Measurements from ENCODE around the gene LRRN2. TPM values are rescaled to one million over a fixed set of nuclear protein-coding genes. Genes with fewer than 3 reads are reported as not detected.
A peak's percentile ranks its signal among the peaks of the same experiment; 100 is the strongest.

The LRRN2 gene
- polyA plus RNA-seq, 1 of the 3 experiments (the other 2 are of a cell fraction) = not detected

DNA sequence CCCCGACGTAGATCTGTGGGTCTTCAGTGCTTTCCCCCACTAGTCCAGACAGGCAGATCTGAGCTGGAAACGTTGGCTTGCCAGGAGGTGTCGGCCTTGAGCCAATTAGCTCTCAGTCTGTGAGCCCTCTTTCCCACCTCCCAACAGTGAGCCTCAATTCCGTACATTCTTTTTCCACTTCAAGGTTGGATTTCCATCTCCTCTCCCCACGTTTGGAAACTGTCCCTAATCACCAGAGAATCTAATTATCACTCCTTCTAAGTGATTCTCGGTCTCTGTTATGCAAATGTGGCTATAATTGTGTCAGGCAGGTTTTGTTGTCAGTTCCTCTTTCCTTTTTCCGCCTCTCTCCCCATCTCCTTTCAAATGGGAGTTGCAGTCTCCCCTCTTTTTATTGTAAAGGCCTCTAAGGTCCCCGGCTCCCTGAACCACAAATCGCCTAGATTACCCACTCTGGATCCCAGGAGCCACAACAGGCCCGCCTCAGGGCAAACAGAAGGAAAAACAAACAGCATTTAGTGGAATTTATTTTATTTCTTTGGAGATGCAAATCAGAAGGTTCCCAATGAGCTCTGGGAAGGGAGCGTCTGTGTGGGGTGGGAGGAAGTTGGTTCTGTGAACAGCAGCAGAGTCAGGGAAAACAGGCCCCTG, 29.4 kb upstream of the LRRN2 start:
- CTCF ChIA-PET = interaction anchor here (1.0 to 4.8 kb wide), 6 partner anchors 13 to 149 kb away, joined by 3 to 15 read pairs (median 6); no protein-coding TSS in a partner anchor
- no peaks in the 10 kb centered on the region for H3K79me2 ChIP-seq (ENCODE audit: insufficient read depth)

DNA sequence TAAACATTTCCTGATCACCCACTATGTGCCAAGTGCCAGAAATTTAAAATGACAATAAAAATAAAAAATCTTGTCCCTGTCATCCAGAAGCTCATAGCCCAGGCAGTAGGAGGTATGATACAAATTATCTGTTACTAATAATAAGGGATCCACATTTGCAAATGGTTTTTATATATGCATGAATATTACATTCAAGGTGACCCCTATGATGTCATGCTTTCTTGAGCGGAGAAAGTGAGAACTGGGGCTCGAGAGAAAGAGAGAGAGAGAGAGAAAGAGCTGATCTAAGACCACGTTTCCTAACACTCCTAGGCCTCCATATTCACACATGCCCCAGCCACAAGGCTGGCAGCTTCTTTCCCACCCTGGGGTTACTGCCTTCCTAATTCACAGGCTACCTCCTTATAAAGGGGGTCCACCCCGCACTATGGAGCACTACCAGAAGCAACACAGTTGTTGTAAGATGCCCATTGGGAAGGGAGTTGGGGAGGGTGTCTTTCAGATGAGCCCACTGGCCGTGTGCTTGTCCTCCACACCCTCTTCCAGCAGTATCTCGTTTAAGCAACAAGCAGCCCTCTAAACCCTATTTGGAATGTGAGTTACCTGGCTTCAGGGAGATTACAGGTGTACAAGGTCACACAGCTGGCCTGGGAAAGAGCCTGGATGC, 28.8 kb upstream of the LRRN2 start:
- ChIA-PET POLR2A (no interaction called here), CTCF (interaction anchor here (1.0 to 4.8 kb wide), 6 partner anchors 12 to 148 kb away, joined by 3 to 15 read pairs (median 6); no protein-coding TSS in a partner anchor)
- no peak overlapping the region for H3K9ac ChIP-seq
- H2AFZ ChIP-seq (ENCODE audit: low read depth) = no peak overlapping the region
- no peaks in the 10 kb centered on the region for H3K9me2 ChIP-seq
- no peaks in the 10 kb centered on the region for H3K9me3 ChIP-seq
- DNase-seq = no peak
- 43% methylated on average over 6 of the region's 6 CpGs for WGBS (ENCODE audit: low lambda C conversion rate)
- H3K36me3 ChIP-seq (replicated peaks in 1 of 2; ENCODE audit: control insufficient read depth in 1 of 2, insufficient read depth in 2 of 2, low read length in 1 of 2) = no peaks in the 10 kb centered on the region
- no peaks in the 10 kb centered on the region for H3K79me2 ChIP-seq (ENCODE audit: insufficient read depth)
- TF ChIP-seq TCF12 (IDR thresholded peaks at IDR 0.05) (no peak), YY1 (IDR thresholded peaks at IDR 0.05; ENCODE audit: low read depth) (no peak), FOXM1 (IDR thresholded peaks at IDR 0.05; ENCODE audit: low read depth) (no peak), GATA2 (CRISPR knock-in tag; IDR thresholded peaks at IDR 0.05) (no peak), CHD2 (IDR thresholded peaks at IDR 0.05; ENCODE audit: low read length, partially characterized antibody) (no peak), JUND (IDR thresholded peaks at IDR 0.05) (no peak), RXRA (IDR thresholded peaks at IDR 0.05; ENCODE audit: borderline replicate concordance, low read depth) (no peak), NRF1 (IDR thresholded peaks at IDR 0.05; ENCODE audit: low read depth, low read length) (no peak), EZH2phosphoT487 (IDR thresholded peaks at IDR 0.05; ENCODE audit: borderline replicate concordance, low read depth) (no peak), MXI1 (IDR thresholded peaks at IDR 0.05; ENCODE audit: low read depth, low read length) (no peak), RFX5 (IDR thresholded peaks at IDR 0.05; ENCODE audit: low read length) (no peak), RCOR1 (IDR thresholded peaks at IDR 0.05; ENCODE audit: low read length) (no peak), FOSL2 (IDR thresholded peaks at IDR 0.05; ENCODE audit: borderline replicate concordance, low read depth) (no peak)
- TF ChIP-seq, protein P1, sequence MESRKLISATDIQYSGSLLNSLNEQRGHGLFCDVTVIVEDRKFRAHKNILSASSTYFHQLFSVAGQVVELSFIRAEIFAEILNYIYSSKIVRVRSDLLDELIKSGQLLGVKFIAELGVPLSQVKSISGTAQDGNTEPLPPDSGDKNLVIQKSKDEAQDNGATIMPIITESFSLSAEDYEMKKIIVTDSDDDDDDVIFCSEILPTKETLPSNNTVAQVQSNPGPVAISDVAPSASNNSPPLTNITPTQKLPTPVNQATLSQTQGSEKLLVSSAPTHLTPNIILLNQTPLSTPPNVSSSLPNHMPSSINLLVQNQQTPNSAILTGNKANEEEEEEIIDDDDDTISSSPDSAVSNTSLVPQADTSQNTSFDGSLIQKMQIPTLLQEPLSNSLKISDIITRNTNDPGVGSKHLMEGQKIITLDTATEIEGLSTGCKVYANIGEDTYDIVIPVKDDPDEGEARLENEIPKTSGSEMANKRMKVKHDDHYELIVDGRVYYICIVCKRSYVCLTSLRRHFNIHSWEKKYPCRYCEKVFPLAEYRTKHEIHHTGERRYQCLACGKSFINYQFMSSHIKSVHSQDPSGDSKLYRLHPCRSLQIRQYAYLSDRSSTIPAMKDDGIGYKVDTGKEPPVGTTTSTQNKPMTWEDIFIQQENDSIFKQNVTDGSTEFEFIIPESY (IDR thresholded peaks at IDR 0.05; ENCODE audit: borderline replicate concordance, low read depth) = no peak
- TF ChIP-seq, protein P2, sequence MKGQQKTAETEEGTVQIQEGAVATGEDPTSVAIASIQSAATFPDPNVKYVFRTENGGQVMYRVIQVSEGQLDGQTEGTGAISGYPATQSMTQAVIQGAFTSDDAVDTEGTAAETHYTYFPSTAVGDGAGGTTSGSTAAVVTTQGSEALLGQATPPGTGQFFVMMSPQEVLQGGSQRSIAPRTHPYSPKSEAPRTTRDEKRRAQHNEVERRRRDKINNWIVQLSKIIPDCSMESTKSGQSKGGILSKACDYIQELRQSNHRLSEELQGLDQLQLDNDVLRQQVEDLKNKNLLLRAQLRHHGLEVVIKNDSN (IDR thresholded peaks at IDR 0.05; ENCODE audit: borderline replicate concordance, low read depth) = no peak
- TF ChIP-seq, protein P3, sequence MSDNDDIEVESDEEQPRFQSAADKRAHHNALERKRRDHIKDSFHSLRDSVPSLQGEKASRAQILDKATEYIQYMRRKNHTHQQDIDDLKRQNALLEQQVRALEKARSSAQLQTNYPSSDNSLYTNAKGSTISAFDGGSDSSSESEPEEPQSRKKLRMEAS (IDR thresholded peaks at IDR 0.05; ENCODE audit: low read depth) = no peak
- TF ChIP-seq, protein P4, sequence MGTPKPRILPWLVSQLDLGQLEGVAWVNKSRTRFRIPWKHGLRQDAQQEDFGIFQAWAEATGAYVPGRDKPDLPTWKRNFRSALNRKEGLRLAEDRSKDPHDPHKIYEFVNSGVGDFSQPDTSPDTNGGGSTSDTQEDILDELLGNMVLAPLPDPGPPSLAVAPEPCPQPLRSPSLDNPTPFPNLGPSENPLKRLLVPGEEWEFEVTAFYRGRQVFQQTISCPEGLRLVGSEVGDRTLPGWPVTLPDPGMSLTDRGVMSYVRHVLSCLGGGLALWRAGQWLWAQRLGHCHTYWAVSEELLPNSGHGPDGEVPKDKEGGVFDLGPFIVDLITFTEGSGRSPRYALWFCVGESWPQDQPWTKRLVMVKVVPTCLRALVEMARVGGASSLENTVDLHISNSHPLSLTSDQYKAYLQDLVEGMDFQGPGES (IDR thresholded peaks at IDR 0.05; ENCODE audit: low read depth, low read length) = no peak
- TF ChIP-seq, protein P5, sequence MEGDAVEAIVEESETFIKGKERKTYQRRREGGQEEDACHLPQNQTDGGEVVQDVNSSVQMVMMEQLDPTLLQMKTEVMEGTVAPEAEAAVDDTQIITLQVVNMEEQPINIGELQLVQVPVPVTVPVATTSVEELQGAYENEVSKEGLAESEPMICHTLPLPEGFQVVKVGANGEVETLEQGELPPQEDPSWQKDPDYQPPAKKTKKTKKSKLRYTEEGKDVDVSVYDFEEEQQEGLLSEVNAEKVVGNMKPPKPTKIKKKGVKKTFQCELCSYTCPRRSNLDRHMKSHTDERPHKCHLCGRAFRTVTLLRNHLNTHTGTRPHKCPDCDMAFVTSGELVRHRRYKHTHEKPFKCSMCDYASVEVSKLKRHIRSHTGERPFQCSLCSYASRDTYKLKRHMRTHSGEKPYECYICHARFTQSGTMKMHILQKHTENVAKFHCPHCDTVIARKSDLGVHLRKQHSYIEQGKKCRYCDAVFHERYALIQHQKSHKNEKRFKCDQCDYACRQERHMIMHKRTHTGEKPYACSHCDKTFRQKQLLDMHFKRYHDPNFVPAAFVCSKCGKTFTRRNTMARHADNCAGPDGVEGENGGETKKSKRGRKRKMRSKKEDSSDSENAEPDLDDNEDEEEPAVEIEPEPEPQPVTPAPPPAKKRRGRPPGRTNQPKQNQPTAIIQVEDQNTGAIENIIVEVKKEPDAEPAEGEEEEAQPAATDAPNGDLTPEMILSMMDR (IDR thresholded peaks at IDR 0.05) = no peak
- H3K4me3 ChIP-seq (ENCODE audit: low read depth in 2 of 2, low read length in 1 of 2) = no peak overlapping the region
- H3K4me1 ChIP-seq (ENCODE audit: control insufficient read depth in 1 of 2, insufficient read depth in 2 of 2, low read depth in 1 of 2, low read length in 1 of 2) = peaks cover 0 to 11% of the 10 kb centered on the region in 2 experiments; a peak in 1 of 4 replicates
- no peaks in the 10 kb centered on the region for H4K20me1 ChIP-seq (ENCODE audit: insufficient read depth)
- H3F3A ChIP-seq (replicated peaks; ENCODE audit: insufficient read depth) = no peaks in the 10 kb centered on the region
- peaks cover 17% of the 10 kb centered on the region; the same call in 1 of the 2 replicates for H3K27me3 ChIP-seq (ENCODE audit: insufficient read depth)
- H3K27ac ChIP-seq (ENCODE audit: low read depth in 2 of 2, low read length in 1 of 2) = no peak overlapping the region
- no peak overlapping the region for H3K4me2 ChIP-seq

More for the DNA sequence above, 29.4 kb upstream of the LRRN2 start:
- peak; percentile 50 for DNase-seq
- TF ChIP-seq EP300 (IDR thresholded peaks at IDR 0.05; ENCODE audit: borderline replicate concordance in 1 of 2, low read depth in 1 of 2, low read length in 1 of 2) (no peak), RAD21 (IDR thresholded peaks at IDR 0.05; ENCODE audit: low read length) (peak; percentile 20; the same call in 1 of the 2 replicates)
- 57% methylated on average over 12 of the region's 12 CpGs for WGBS (ENCODE audit: low lambda C conversion rate)
- H3K4me2 ChIP-seq = no peak overlapping the region
- peaks cover 17% of the 10 kb centered on the region; the same call in 1 of the 2 replicates for H3K27me3 ChIP-seq (ENCODE audit: insufficient read depth)
- no peaks in the 10 kb centered on the region for H3K36me3 ChIP-seq (replicated peaks in 1 of 2; ENCODE audit: control insufficient read depth in 1 of 2, insufficient read depth in 2 of 2, low read length in 1 of 2)
- no peaks in the 10 kb centered on the region for H4K20me1 ChIP-seq (ENCODE audit: insufficient read depth)
- no peaks in the 10 kb centered on the region for H3F3A ChIP-seq (replicated peaks; ENCODE audit: insufficient read depth)
- POLR2A ChIA-PET = no interaction called here
- H3K9me3 ChIP-seq = no peaks in the 10 kb centered on the region
- no peak overlapping the region; the same call in 1 of the 2 replicates for H2AFZ ChIP-seq (ENCODE audit: low read depth)
- no peak overlapping the region for H3K9ac ChIP-seq
- H3K4me3 ChIP-seq (ENCODE audit: low read depth in 2 of 2, low read length in 1 of 2) = no peak overlapping the region
- H3K4me1 ChIP-seq (ENCODE audit: control insufficient read depth in 1 of 2, insufficient read depth in 2 of 2, low read depth in 1 of 2, low read length in 1 of 2) = peaks cover 0 to 11% of the 10 kb centered on the region in 2 experiments; a peak in 1 of 4 replicates
- no peak overlapping the region for H3K27ac ChIP-seq (ENCODE audit: low read depth in 2 of 2, low read length in 1 of 2)
- no peaks in the 10 kb centered on the region for H3K9me2 ChIP-seq
